MM.1S (cell line): ENCODE measurements around the gene MME.

Source experiments
- DNase-seq: peaks from one replicate; pipeline ENCODE4 v3.0.0-alpha.2; 2015
- H2AFZ ChIP-seq: fragments of 300-600 bp; sonication (generic); 2 replicates; pipeline ENCODE4 v1.6.0; 2016; ENCODE audit warnings: antibody characterized with exemption, low read length
- H3F3A ChIP-seq: fragments of 300-600 bp; sonication (generic); 2 replicates; pipeline ENCODE4 v1.6.1; 2016; ENCODE audit warnings: mild to moderate bottlenecking, antibody characterized with exemption, low read length, moderate library complexity, mixed read lengths; ENCODE audit not compliant: insufficient read depth
- H3K27ac ChIP-seq: fragments of 300-600 bp; sonication (generic); 2 replicates; pipeline ENCODE4 v1.5.1; 2016; ENCODE audit warnings: mild to moderate bottlenecking, low read length
- H3K27me3 ChIP-seq: fragments of 300-600 bp; sonication (generic); replicated peaks from 2 replicates; pipeline ENCODE4 v1.6.0; 2016; ENCODE audit warnings: low read length; ENCODE audit not compliant: insufficient read depth
- H3K36me3 ChIP-seq: fragments of 300-600 bp; sonication (generic); replicated peaks from 2 replicates; pipeline ENCODE4 v1.6.1; 2016; ENCODE audit warnings: mild to moderate bottlenecking, low read length, mixed read lengths; ENCODE audit not compliant: insufficient read depth
- H3K4me1 ChIP-seq: fragments of 300-600 bp; sonication (generic); 2 replicates; pipeline ENCODE4 v1.6.1; 2016; ENCODE audit warnings: low read length, mixed read lengths
- H3K4me2 ChIP-seq: fragments of 300-600 bp; sonication (generic); 2 replicates; pipeline ENCODE4 v1.6.0; 2016; ENCODE audit warnings: low read depth, low read length
- H3K4me3 ChIP-seq: fragments of 300-600 bp; sonication (generic); 2 replicates; pipeline ENCODE4 v1.5.1; 2016; ENCODE audit warnings: low read length, mixed read lengths
- H3K79me2 ChIP-seq: fragments of 300-600 bp; sonication (generic); 2 replicates; pipeline ENCODE4 v1.6.1; 2016; ENCODE audit warnings: mixed run types, low read length, mixed read lengths
- H3K9ac ChIP-seq: fragments of 300-600 bp; sonication (generic); 2 replicates; pipeline ENCODE4 v1.6.1; 2016; ENCODE audit warnings: low read length, mixed read lengths
- H3K9me2 ChIP-seq: fragments of 300-600 bp; sonication (generic); replicated peaks from 2 replicates; pipeline ENCODE4 v1.6.1; 2016; ENCODE audit warnings: mild to moderate bottlenecking, low read length, mixed read lengths; ENCODE audit not compliant: insufficient read depth
- H3K9me3 ChIP-seq: fragments of 300-600 bp; sonication (generic); replicated peaks from 2 replicates; pipeline ENCODE4 v1.6.1; 2016; ENCODE audit warnings: mild to moderate bottlenecking, low read length, mixed read lengths; ENCODE audit not compliant: insufficient read depth
- H4K20me1 ChIP-seq: fragments of 300-600 bp; sonication (generic); 2 replicates; pipeline ENCODE4 v1.6.1; 2016; ENCODE audit warnings: mild to moderate bottlenecking, low read length, moderate library complexity, mixed read lengths; ENCODE audit not compliant: insufficient read depth
- CTCF ChIP-seq: fragments of 300-600 bp; sonication (generic); IDR thresholded peaks from 2 replicates; pipeline ENCODE4 v1.5.1; 2016; ENCODE audit warnings: antibody characterized with exemption, low read length, mixed read lengths
- EZH2 ChIP-seq: fragments of 300-600 bp; sonication (generic); optimal IDR thresholded peaks from 2 replicates; pipeline ENCODE3; 2017; ENCODE audit warnings: low read depth, mild to moderate bottlenecking, antibody characterized with exemption, low read length, mixed read lengths
- EZH2phosphoT487 ChIP-seq: fragments of 300-600 bp; sonication (generic); IDR thresholded peaks from 2 replicates; pipeline ENCODE4 v1.6.1; 2018; ENCODE audit warnings: antibody characterized with exemption, low read length

MME gene

GRCh38 chr3:155101398-155101797 lies 21.3 kb downstream of the MME start:
- Histone ChIP-seq H3K9me2 (no peaks in the 10 kb centered on the region), H3K36me3 (no peaks in the 10 kb centered on the region), H3K4me3 (no peak overlapping the region), H3K9ac (no peak overlapping the region), H3K27ac (no peak overlapping the region), H3K4me1 (no peaks in the 10 kb centered on the region), H3F3A (no peaks in the 10 kb centered on the region), H4K20me1 (no peaks in the 10 kb centered on the region), H3K4me2 (no peak overlapping the region), H2AFZ (no peak overlapping the region), H3K79me2 (no peaks in the 10 kb centered on the region), H3K9me3 (no peaks in the 10 kb centered on the region), H3K27me3 (no peaks in the 10 kb centered on the region)
- DNase-seq, result no peak
- no peak for TF ChIP-seq EZH2phosphoT487
- TF ChIP-seq CTCF, result no peak
- no peak for TF ChIP-seq EZH2

GRCh38 chr3:155102329-155102728 lies 22.2 kb downstream of the MME start:
- H3K9me3 ChIP-seq, result no peaks in the 10 kb centered on the region
- no peak overlapping the region for H3K27ac ChIP-seq
- H3K79me2 ChIP-seq, result no peaks in the 10 kb centered on the region
- no peak for DNase-seq
- no peak overlapping the region for H3K4me3 ChIP-seq
- no peaks in the 10 kb centered on the region for H4K20me1 ChIP-seq
- no peaks in the 10 kb centered on the region for H3K36me3 ChIP-seq
- H3K9me2 ChIP-seq, result no peaks in the 10 kb centered on the region
- no peak for TF ChIP-seq EZH2phosphoT487
- TF ChIP-seq CTCF, result no peak
- no peak for TF ChIP-seq EZH2
- H3K4me1 ChIP-seq, result no peaks in the 10 kb centered on the region
- H3K4me2 ChIP-seq, result no peak overlapping the region
- H3K9ac ChIP-seq, result no peak overlapping the region
- H2AFZ ChIP-seq, result no peak overlapping the region
- no peaks in the 10 kb centered on the region for H3K27me3 ChIP-seq
- H3F3A ChIP-seq, result no peaks in the 10 kb centered on the region

GRCh38 chr3:155103686-155104085 lies 23.6 kb downstream of the MME start:
- Histone ChIP-seq H3K9me3 (no peaks in the 10 kb centered on the region), H3K4me1 (no peaks in the 10 kb centered on the region), H3K36me3 (no peaks in the 10 kb centered on the region), H3K27ac (no peak overlapping the region), H2AFZ (no peak overlapping the region), H3K9ac (no peak overlapping the region), H3K79me2 (no peaks in the 10 kb centered on the region), H3K4me2 (no peak overlapping the region), H3K4me3 (no peak overlapping the region), H3F3A (no peaks in the 10 kb centered on the region), H3K9me2 (no peaks in the 10 kb centered on the region), H3K27me3 (no peaks in the 10 kb centered on the region), H4K20me1 (no peaks in the 10 kb centered on the region)
- TF ChIP-seq CTCF (no peak), EZH2phosphoT487 (no peak)
- DNase-seq, result no peak

- no peak overlapping the region for H3K27ac ChIP-seq
- no peaks in the 10 kb centered on the region for H3F3A ChIP-seq
- H3K4me3 ChIP-seq, result no peak overlapping the region
- no peak for TF ChIP-seq EZH2phosphoT487
- no peak for TF ChIP-seq CTCF
- no peak for TF ChIP-seq EZH2
- H3K9me3 ChIP-seq, result no peaks in the 10 kb centered on the region
- no peaks in the 10 kb centered on the region for H3K36me3 ChIP-seq
- H4K20me1 ChIP-seq, result no peaks in the 10 kb centered on the region
- H3K4me2 ChIP-seq, result no peak overlapping the region
- no peaks in the 10 kb centered on the region for H3K4me1 ChIP-seq
- no peak overlapping the region for H3K9ac ChIP-seq
- no peaks in the 10 kb centered on the region for H3K27me3 ChIP-seq
- H3K9me2 ChIP-seq, result no peaks in the 10 kb centered on the region
- DNase-seq, result no peak
- no peak overlapping the region for H2AFZ ChIP-seq
- H3K79me2 ChIP-seq, result no peaks in the 10 kb centered on the region
Observed at GRCh38 chr3:155106119-155106518, 26.0 kb downstream of the MME start.
